ENCODE data around the gene MDFIC. TPM values are rescaled to one million over a fixed set of nuclear protein-coding genes. Genes with fewer than 3 reads are reported as not detected.

The MDFIC gene
- total RNA-seq, 1 experiment from 2014 or later, result not detected

GRCh38 chr7:114930107-114930661, 8.3 kb downstream of the MDFIC start:
- H3K27me3 ChIP-seq (ENCODE audit: low read length), result no peaks in the 10 kb centered on the region
- H3K9me2 ChIP-seq (replicated peaks; ENCODE audit: insufficient read depth, low read length), result no peaks in the 10 kb centered on the region
- no peaks in the 10 kb centered on the region for H3K79me2 ChIP-seq (ENCODE audit: low read length)
- H3K36me3 ChIP-seq (ENCODE audit: insufficient read depth, low read length), result no peaks in the 10 kb centered on the region
- no peak for DNase-seq
- H3K9me3 ChIP-seq (ENCODE audit: low read length), result no peaks in the 10 kb centered on the region
- H3K4me2 ChIP-seq (ENCODE audit: low read depth, low read length, poor library complexity, severe bottlenecking), result no peak overlapping the region
- H3K27ac ChIP-seq (ENCODE audit: low read length), result no peak overlapping the region
- no peaks in the 10 kb centered on the region for H3K4me1 ChIP-seq (ENCODE audit: low read length)
- H3K4me3 ChIP-seq (ENCODE audit: low read length), result no peak overlapping the region
- no peak overlapping the region for H2AFZ ChIP-seq (ENCODE audit: low read length)
- H3K9ac ChIP-seq (ENCODE audit: low read length), result no peak overlapping the region
- no peaks in the 10 kb centered on the region for H4K20me1 ChIP-seq (ENCODE audit: insufficient read depth, low read depth, low read length)

- no peak overlapping the region for H3K27ac ChIP-seq (ENCODE audit: low read length)
- no peaks in the 10 kb centered on the region for H3K36me3 ChIP-seq (ENCODE audit: insufficient read depth, low read length)
- H2AFZ ChIP-seq (ENCODE audit: low read length), result no peak overlapping the region
- H3K4me2 ChIP-seq (ENCODE audit: low read depth, low read length, poor library complexity, severe bottlenecking), result no peak overlapping the region
- H3K9me3 ChIP-seq (ENCODE audit: low read length), result no peaks in the 10 kb centered on the region
- H3K4me1 ChIP-seq (ENCODE audit: low read length), result no peaks in the 10 kb centered on the region
- no peaks in the 10 kb centered on the region for H4K20me1 ChIP-seq (ENCODE audit: insufficient read depth, low read depth, low read length)
- H3K27me3 ChIP-seq (ENCODE audit: low read length), result no peaks in the 10 kb centered on the region
- H3K79me2 ChIP-seq (ENCODE audit: low read length), result no peaks in the 10 kb centered on the region
- H3K4me3 ChIP-seq (ENCODE audit: low read length), result no peak overlapping the region
- H3K9ac ChIP-seq (ENCODE audit: low read length), result no peak overlapping the region
- H3K9me2 ChIP-seq (replicated peaks; ENCODE audit: insufficient read depth, low read length), result no peaks in the 10 kb centered on the region
- DNase-seq, result no peak
These were observed 9.1 kb downstream of the MDFIC start for GRCh38 chr7:114930829-114931655.

GRCh38 chr7:114931656-114932011, 9.7 kb downstream of the MDFIC start:
- H3K9ac ChIP-seq (ENCODE audit: low read length), result no peak overlapping the region

GRCh38 chr7:114932991-114933390, 11.1 kb downstream of the MDFIC start:
- Histone ChIP-seq H3K9ac (ENCODE audit: low read length) (no peak overlapping the region), H3K27ac (ENCODE audit: low read length) (no peak overlapping the region), H2AFZ (ENCODE audit: low read length) (no peak overlapping the region), H3K27me3 (ENCODE audit: low read length) (no peaks in the 10 kb centered on the region), H3K36me3 (ENCODE audit: insufficient read depth, low read length) (no peaks in the 10 kb centered on the region), H3K9me3 (ENCODE audit: low read length) (peaks cover 3% of the 10 kb centered on the region; the same call in 1 of the 2 replicates), H3K79me2 (ENCODE audit: low read length) (no peaks in the 10 kb centered on the region), H3K4me1 (ENCODE audit: low read length) (no peaks in the 10 kb centered on the region), H3K4me3 (ENCODE audit: low read length) (no peak overlapping the region), H3K4me2 (ENCODE audit: low read depth, low read length, poor library complexity, severe bottlenecking) (no peak overlapping the region), H3K9me2 (replicated peaks; ENCODE audit: insufficient read depth, low read length) (no peaks in the 10 kb centered on the region), H4K20me1 (ENCODE audit: insufficient read depth, low read depth, low read length) (no peaks in the 10 kb centered on the region)
- DNase-seq, result no peak

More at GRCh38 chr7:114931656-114932011, 9.7 kb downstream of the MDFIC start:
- Histone ChIP-seq H3K9me2 (replicated peaks; ENCODE audit: insufficient read depth, low read length) (no peaks in the 10 kb centered on the region), H3K9me3 (ENCODE audit: low read length) (no peaks in the 10 kb centered on the region), H3K4me1 (ENCODE audit: low read length) (no peaks in the 10 kb centered on the region), H2AFZ (ENCODE audit: low read length) (no peak overlapping the region), H3K36me3 (ENCODE audit: insufficient read depth, low read length) (no peaks in the 10 kb centered on the region), H3K27me3 (ENCODE audit: low read length) (no peaks in the 10 kb centered on the region), H3K4me2 (ENCODE audit: low read depth, low read length, poor library complexity, severe bottlenecking) (no peak overlapping the region), H3K27ac (ENCODE audit: low read length) (no peak overlapping the region), H4K20me1 (ENCODE audit: insufficient read depth, low read depth, low read length) (no peaks in the 10 kb centered on the region), H3K79me2 (ENCODE audit: low read length) (no peaks in the 10 kb centered on the region), H3K4me3 (ENCODE audit: low read length) (no peak overlapping the region)
- DNase-seq, result no peak

- Histone ChIP-seq H3K79me2 (ENCODE audit: low read length) (no peaks in the 10 kb centered on the region), H3K4me3 (ENCODE audit: low read length) (no peak overlapping the region), H3K36me3 (ENCODE audit: insufficient read depth, low read length) (no peaks in the 10 kb centered on the region), H3K9me2 (replicated peaks; ENCODE audit: insufficient read depth, low read length) (no peaks in the 10 kb centered on the region), H3K9me3 (ENCODE audit: low read length) (peaks cover 3% of the 10 kb centered on the region; the same call in 1 of the 2 replicates), H3K4me1 (ENCODE audit: low read length) (no peaks in the 10 kb centered on the region), H3K27ac (ENCODE audit: low read length) (no peak overlapping the region), H3K27me3 (ENCODE audit: low read length) (no peaks in the 10 kb centered on the region), H3K4me2 (ENCODE audit: low read depth, low read length, poor library complexity, severe bottlenecking) (no peak overlapping the region), H3K9ac (ENCODE audit: low read length) (no peak overlapping the region), H4K20me1 (ENCODE audit: insufficient read depth, low read depth, low read length) (no peaks in the 10 kb centered on the region), H2AFZ (ENCODE audit: low read length) (no peak overlapping the region)
- no peak for DNase-seq
These were observed 11.8 kb downstream of the MDFIC start for GRCh38 chr7:114933658-114934057.

- H3K4me1 ChIP-seq (ENCODE audit: low read length), result no peaks in the 10 kb centered on the region
- peaks cover 3% of the 10 kb centered on the region; the same call in 1 of the 2 replicates for H3K9me3 ChIP-seq (ENCODE audit: low read length)
- no peaks in the 10 kb centered on the region for H3K79me2 ChIP-seq (ENCODE audit: low read length)
- DNase-seq, result no peak
- H4K20me1 ChIP-seq (ENCODE audit: insufficient read depth, low read depth, low read length), result no peaks in the 10 kb centered on the region
- no peaks in the 10 kb centered on the region for H3K9me2 ChIP-seq (replicated peaks; ENCODE audit: insufficient read depth, low read length)
- no peak overlapping the region for H2AFZ ChIP-seq (ENCODE audit: low read length)
- H3K27ac ChIP-seq (ENCODE audit: low read length), result no peak overlapping the region
- no peaks in the 10 kb centered on the region for H3K27me3 ChIP-seq (ENCODE audit: low read length)
- H3K9ac ChIP-seq (ENCODE audit: low read length), result no peak overlapping the region
- no peak overlapping the region for H3K4me2 ChIP-seq (ENCODE audit: low read depth, low read length, poor library complexity, severe bottlenecking)
- H3K36me3 ChIP-seq (ENCODE audit: insufficient read depth, low read length), result no peaks in the 10 kb centered on the region
- H3K4me3 ChIP-seq (ENCODE audit: low read length), result no peak overlapping the region
These were observed 12.2 kb downstream of the MDFIC start for GRCh38 chr7:114934086-114934485.

- Histone ChIP-seq H3K4me1 (ENCODE audit: low read length) (no peaks in the 10 kb centered on the region), H3K4me2 (ENCODE audit: low read depth, low read length, poor library complexity, severe bottlenecking) (no peak overlapping the region), H3K9me2 (replicated peaks; ENCODE audit: insufficient read depth, low read length) (no peaks in the 10 kb centered on the region), H3K79me2 (ENCODE audit: low read length) (no peaks in the 10 kb centered on the region), H3K4me3 (ENCODE audit: low read length) (no peak overlapping the region), H3K27ac (ENCODE audit: low read length) (no peak overlapping the region), H3K9ac (ENCODE audit: low read length) (no peak overlapping the region), H3K36me3 (ENCODE audit: insufficient read depth, low read length) (no peaks in the 10 kb centered on the region), H3K9me3 (ENCODE audit: low read length) (peaks cover 3% of the 10 kb centered on the region; the same call in 1 of the 2 replicates), H2AFZ (ENCODE audit: low read length) (no peak overlapping the region), H3K27me3 (ENCODE audit: low read length) (no peaks in the 10 kb centered on the region), H4K20me1 (ENCODE audit: insufficient read depth, low read depth, low read length) (no peaks in the 10 kb centered on the region)
- DNase-seq, result no peak
These were observed 12.8 kb downstream of the MDFIC start for GRCh38 chr7:114934713-114935112.

- H3K79me2 ChIP-seq (ENCODE audit: low read length), result no peaks in the 10 kb centered on the region
- no peak overlapping the region for H2AFZ ChIP-seq (ENCODE audit: low read length)
- no peaks in the 10 kb centered on the region for H4K20me1 ChIP-seq (ENCODE audit: insufficient read depth, low read depth, low read length)
- H3K9me3 ChIP-seq (ENCODE audit: low read length), result peaks cover 3% of the 10 kb centered on the region; the same call in 1 of the 2 replicates
- no peaks in the 10 kb centered on the region for H3K27me3 ChIP-seq (ENCODE audit: low read length)
- H3K27ac ChIP-seq (ENCODE audit: low read length), result no peak overlapping the region
- no peak overlapping the region for H3K4me3 ChIP-seq (ENCODE audit: low read length)
- H3K36me3 ChIP-seq (ENCODE audit: insufficient read depth, low read length), result no peaks in the 10 kb centered on the region
- no peak for DNase-seq
- no peaks in the 10 kb centered on the region for H3K4me1 ChIP-seq (ENCODE audit: low read length)
- H3K9me2 ChIP-seq (replicated peaks; ENCODE audit: insufficient read depth, low read length), result no peaks in the 10 kb centered on the region
- no peak overlapping the region for H3K9ac ChIP-seq (ENCODE audit: low read length)
- no peak overlapping the region for H3K4me2 ChIP-seq (ENCODE audit: low read depth, low read length, poor library complexity, severe bottlenecking)
These were observed 14.6 kb downstream of the MDFIC start for GRCh38 chr7:114936471-114936870.
